ENCODE data around the gene GPS1. TPM values are rescaled to one million over a fixed set of nuclear protein-coding genes. Genes with fewer than 3 reads are reported as not detected.

Gene GPS1
- total and polyA plus RNA-seq, 9 of the 15 experiments (the other 6 are each of a cell fraction or from before 2014, with no cell fraction given): 3.1 to 167 (median 69.9) TPM

DNA sequence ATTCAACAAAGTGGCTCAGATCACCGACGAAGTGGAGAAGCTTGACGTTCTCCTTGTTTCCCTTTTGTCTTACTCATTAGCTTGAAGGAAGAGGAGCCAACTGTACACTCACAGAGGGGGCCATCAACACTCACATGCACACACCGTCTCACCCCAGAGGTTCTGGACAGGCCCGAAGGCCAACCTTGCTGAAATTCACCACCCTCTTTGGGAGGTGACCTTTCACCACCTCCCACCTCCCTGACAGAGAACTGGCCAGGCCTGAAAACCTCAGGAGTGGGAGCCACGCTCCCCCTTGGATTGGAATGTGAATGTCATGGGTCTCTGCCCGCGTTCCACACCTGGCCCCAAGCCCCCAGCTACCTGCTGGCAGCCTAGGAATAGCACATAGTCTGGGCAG lies 16.2 kb upstream of the GPS1 start:
- H3K27ac ChIP-seq (ENCODE audit: extremely low read depth, low read depth, low read length): peak overlapping the region; percentile 23; the same call in 1 of the 3 replicates
- no peak overlapping the region for H2AFZ ChIP-seq (ENCODE audit: low read depth, low read length)
- intact Hi-C loops (cut with micrococcal nuclease): loop anchor here (10.0 kb wide), 1 partner anchor 309 kb away; no protein-coding TSS in a partner anchor
- DNase-seq (ENCODE audit: extremely low read depth in 1 of 4, low spot score in 3 of 4) (no peak), ATAC-seq (no peak), FAIRE-seq (no peak)
- H3K9me1 ChIP-seq (ENCODE audit: control insufficient read depth, insufficient read depth, low read length): peaks cover 6% of the 10 kb centered on the region
- 58% methylated on average over 6 of the region's 8 CpGs for WGBS (ENCODE audit: insufficient coverage, low coverage, missing lambda C conversion rate)
- no TSS peak for BruUV-seq (replicated peaks)
- H3K4me3 ChIP-seq: no peak overlapping the region
- H3K4me2 ChIP-seq (ENCODE audit: insufficient read depth, low read length): no peak overlapping the region
- H3K9me3 ChIP-seq (replicated peaks; ENCODE audit: control insufficient read depth, insufficient read depth, low read depth, low read length): no peaks in the 10 kb centered on the region
- H3K4me1 ChIP-seq (replicated peaks in 1 of 2; ENCODE audit: control insufficient read depth in 2 of 2, insufficient read depth in 2 of 2, low read length in 2 of 2): peaks cover 29 to 80% of the 10 kb centered on the region in 2 experiments
- CTCF ChIA-PET (ENCODE audit: low intra/inter-chr PET ratio): no interaction called here
- peaks cover 41% of the 10 kb centered on the region for H3K79me2 ChIP-seq (ENCODE audit: control insufficient read depth, insufficient read depth, low read length)
- in situ Hi-C loops (cut with MboI): no loop called here
- H4K20me1 ChIP-seq (replicated peaks; ENCODE audit: control insufficient read depth, insufficient read depth, low read length): peaks cover 21% of the 10 kb centered on the region; the same call in 1 of the 2 replicates
- POLR2A ChIA-PET: interaction anchor here (0.6 to 6.4 kb wide), 6 partner anchors 14 to 93 kb away, joined by 3 to 51 read pairs (median 4); partner anchors contain the start of genes CENPX and LRRC45
- H3K9ac ChIP-seq (ENCODE audit: insufficient read depth in 1 of 2, low read depth in 2 of 2, low read length in 2 of 2): peak overlapping the region in 1 of 2 experiments; percentile 97; a peak in 3 of 4 replicates
- peaks cover 38% of the 10 kb centered on the region; the same call in 2 of the 3 replicates for H3K36me3 ChIP-seq (ENCODE audit: control insufficient read depth, insufficient read depth, low read length)
- no peaks in the 10 kb centered on the region for H3K27me3 ChIP-seq (ENCODE audit: control insufficient read depth in 2 of 2, insufficient read depth in 2 of 2, low read length in 2 of 2)
- TF ChIP-seq PRDM10 (IDR thresholded peaks at IDR 0.05; ENCODE audit: partially characterized antibody): peak; percentile 92
- no peak for TF ChIP-seq ZBTB40 (IDR thresholded peaks at IDR 0.05)
- no peak for TF ChIP-seq ZBTB40 (CRISPR knock-in tag; IDR thresholded peaks at IDR 0.05)

Data from K562 (cell line).